CD4-positive, alpha-beta T cell treated with Interleukin-4 for 4 hours (primary cell): ENCODE data around the gene LIMCH1.
"Not testable (repeated sequence)": the region's sequence is repeated elsewhere in the genome, so short reads cannot be mapped to it uniquely, and the experiment has no call there.

Experiments used
- DNase-seq: peaks from one replicate; pipeline ENCODE4 v3.0.0-alpha.2; 2020

LIMCH1 gene

GRCh38 chr4:41687971-41688370 is 150.0 kb downstream of the LIMCH1 start:
- DNase-seq, result no peak

- DNase-seq, result peak; percentile 14
Measured at GRCh38 chr4:41692717-41693345, 154.9 kb downstream of the LIMCH1 start.

GRCh38 chr4:41693629-41694028 is 155.7 kb downstream of the LIMCH1 start:
- no peak for DNase-seq

GRCh38 chr4:41696131-41696530 is 158.2 kb downstream of the LIMCH1 start:
- no peak for DNase-seq

GRCh38 chr4:41696763-41697162 is 158.8 kb downstream of the LIMCH1 start:
- no peak for DNase-seq

- DNase-seq, result no peak
Measured at GRCh38 chr4:41701983-41702382, 164.0 kb downstream of the LIMCH1 start.

GRCh38 chr4:41702770-41703169 is 164.8 kb downstream of the LIMCH1 start:
- no peak for DNase-seq

- DNase-seq, result no peak
Measured at GRCh38 chr4:41703785-41704184, 165.8 kb downstream of the LIMCH1 start.

- no peak for DNase-seq
Measured at GRCh38 chr4:41709844-41710481, 172.0 kb downstream of the LIMCH1 start.

- not testable (repeated sequence) for DNase-seq
Measured at GRCh38 chr4:41711654-41712053, 173.7 kb downstream of the LIMCH1 start.

- no peak for DNase-seq
Measured at GRCh38 chr4:41712425-41712824, 174.5 kb downstream of the LIMCH1 start.

- DNase-seq, result no peak
Measured at GRCh38 chr4:41713768-41714167, 175.8 kb downstream of the LIMCH1 start.

GRCh38 chr4:41714364-41715000 is 176.5 kb downstream of the LIMCH1 start:
- DNase-seq, result no peak

- no peak for DNase-seq
Measured at GRCh38 chr4:41715155-41715554, 177.2 kb downstream of the LIMCH1 start.

GRCh38 chr4:41718907-41719306 is 180.9 kb downstream of the LIMCH1 start:
- no peak for DNase-seq

GRCh38 chr4:41719417-41719816 is 181.5 kb downstream of the LIMCH1 start:
- DNase-seq, result no peak

GRCh38 chr4:41722181-41722580 is 184.2 kb downstream of the LIMCH1 start:
- no peak for DNase-seq

- DNase-seq, result no peak
Measured at GRCh38 chr4:41723286-41723685, 185.3 kb downstream of the LIMCH1 start.

GRCh38 chr4:41725254-41725653 is 187.3 kb downstream of the LIMCH1 start:
- no peak for DNase-seq

- no peak for DNase-seq
Measured at GRCh38 chr4:41727861-41728572, 190.1 kb downstream of the LIMCH1 start.

- DNase-seq, result no peak
Measured at GRCh38 chr4:41728573-41728913, 190.6 kb downstream of the LIMCH1 start.

GRCh38 chr4:41731569-41732126 is 193.7 kb downstream of the LIMCH1 start:
- no peak for DNase-seq

GRCh38 chr4:41734371-41734770 is 196.4 kb downstream of the LIMCH1 start:
- no peak for DNase-seq

GRCh38 chr4:41737491-41737890 is 199.5 kb downstream of the LIMCH1 start:
- DNase-seq, result not testable (repeated sequence)
